Kidney epithelial cell (primary cell): Measurements from ENCODE around the gene SIT1. TPM values are rescaled to one million over a fixed set of nuclear protein-coding genes. Genes with fewer than 3 reads are reported as not detected.

Experiments used
- DNase-seq: peaks from one replicate; pipeline ENCODE4 v3.0.0-alpha.2; 2010; ENCODE audit warnings: low read depth
- H3K27me3 ChIP-seq: 2 replicates; pipeline ENCODE4 v1.6.0; 2011; ENCODE audit warnings: low read length; ENCODE audit not compliant: control insufficient read depth, insufficient read depth
- H3K36me3 ChIP-seq: 2 replicates; pipeline ENCODE4 v1.5.1; 2011; ENCODE audit warnings: low read length; ENCODE audit not compliant: control insufficient read depth, insufficient read depth
- H3K4me3 ChIP-seq: 2 replicates; pipeline ENCODE4 v1.5.1; 2011; ENCODE audit warnings: low read depth, mild to moderate bottlenecking, control low read depth, low read length
- CTCF ChIP-seq: IDR thresholded peaks from 2 replicates; pipeline ENCODE4 v1.5.1; 2011; ENCODE audit warnings: mild to moderate bottlenecking, moderate library complexity, low read length, control low read depth, inconsistent platforms; ENCODE audit not compliant: insufficient read depth, poor library complexity, severe bottlenecking
- total RNA-seq: library from RNA; depleted of rRNA; stranded (reverse); fragments of >200 nt; gene quantifications from 2 replicates; pipeline ENCODE4 v1.2.3, GENCODE V29; 2015

Gene SIT1
- total RNA-seq, 1 donor from 2014 or later, result not detected

- H3K36me3 ChIP-seq, result peaks cover 4% of the 10 kb centered on the region
- no peak for TF ChIP-seq CTCF
Measured at GRCh38 chr9:35695943-35696401, 45.2 kb upstream of the SIT1 start.

GRCh38 chr9:35691757-35692301 lies 41.1 kb upstream of the SIT1 start:
- Histone ChIP-seq H3K4me3 (no peak overlapping the region), H3K27me3 (no peaks in the 10 kb centered on the region), H3K36me3 (no peaks in the 10 kb centered on the region)
- DNase-seq, result no peak
- TF ChIP-seq CTCF, result no peak

More at GRCh38 chr9:35695943-35696401, 45.2 kb upstream of the SIT1 start:
- no peak overlapping the region for H3K4me3 ChIP-seq
- no peak for DNase-seq
- no peaks in the 10 kb centered on the region for H3K27me3 ChIP-seq

- Histone ChIP-seq H3K27me3 (no peaks in the 10 kb centered on the region), H3K4me3 (peak overlapping the region; percentile 47), H3K36me3 (no peaks in the 10 kb centered on the region)
- no peak for DNase-seq
- TF ChIP-seq CTCF, result no peak
Measured at GRCh38 chr9:35691334-35691650, 40.6 kb upstream of the SIT1 start.

GRCh38 chr9:35690614-35691333 lies 40.0 kb upstream of the SIT1 start:
- DNase-seq, result no peak
- Histone ChIP-seq H3K27me3 (no peaks in the 10 kb centered on the region), H3K4me3 (peak overlapping the region; percentile 47), H3K36me3 (no peaks in the 10 kb centered on the region)
- no peak for TF ChIP-seq CTCF

GRCh38 chr9:35690294-35690613 lies 39.5 kb upstream of the SIT1 start:
- no peak for DNase-seq
- Histone ChIP-seq H3K27me3 (no peaks in the 10 kb centered on the region), H3K4me3 (peak overlapping the region; percentile 47), H3K36me3 (no peaks in the 10 kb centered on the region)
- TF ChIP-seq CTCF, result no peak

GRCh38 chr9:35689542-35690293 lies 39.0 kb upstream of the SIT1 start, which contains the start of gene TPM2:
TSS of gene TPM2 (minus strand) at chr9:35689925. CDS start at chr9:35689817, 108 bp downstream.
- Histone ChIP-seq H3K4me3 (peak within 1 kb of the TSS; percentile 47), H3K36me3 (no peaks in the 10 kb centered on the region), H3K27me3 (no peaks in the 10 kb centered on the region)
- no peak for DNase-seq
- TF ChIP-seq CTCF, result no peak
